Lung microvascular endothelial cell (primary cell): ENCODE results near the gene C9orf43. TPM values are rescaled to one million over a fixed set of nuclear protein-coding genes. Genes with fewer than 3 reads are reported as not detected.
A peak's percentile ranks its signal among the peaks of the same experiment; 100 is the strongest.
"Not testable (repeated sequence)": the region's sequence is repeated elsewhere in the genome, so short reads cannot be mapped to it uniquely, and the experiment has no call there.

ENCODE experiments used
- DNase-seq, 2 donors: peaks; one replicate each; pipeline versions ENCODE4 v3.0.0 to v3.0.0-alpha.2; 2010; ENCODE audit warnings: low read depth in 2 of 2
- total RNA-seq: library from RNA; depleted of rRNA; stranded (reverse); fragments of >200 nt; gene quantifications from 2 replicates; pipeline ENCODE4 v1.2.1, GENCODE V29; 2014

Gene C9orf43
- total RNA-seq, 1 donor from 2014 or later: 0.20 TPM

GRCh38 chr9:113416149-113416721 lies 5.7 kb downstream of the C9orf43 start:
- DNase-seq: no peak

- no peak for DNase-seq
Measured at GRCh38 chr9:113417370-113417769, 6.8 kb downstream of the C9orf43 start.

- DNase-seq: no peak
Measured at GRCh38 chr9:113421726-113422125, 11.2 kb downstream of the C9orf43 start.

GRCh38 chr9:113425072-113425471 lies 14.5 kb downstream of the C9orf43 start:
- peak; percentile 20 to 31 for DNase-seq

GRCh38 chr9:113426701-113427100 lies 16.2 kb downstream of the C9orf43 start:
- DNase-seq: no peak

GRCh38 chr9:113427629-113428028 lies 17.1 kb downstream of the C9orf43 start:
- no peak for DNase-seq

GRCh38 chr9:113428062-113428615 lies 17.6 kb downstream of the C9orf43 start:
- peak in 1 of 2 donors; percentile 19 for DNase-seq

- peak; percentile 81 to 87 for DNase-seq
Measured at GRCh38 chr9:113431191-113431590, 20.6 kb downstream of the C9orf43 start.

GRCh38 chr9:113436728-113437515 lies 26.4 kb downstream of the C9orf43 start:
- no peak for DNase-seq

- not testable (repeated sequence) for DNase-seq
Measured at GRCh38 chr9:113437716-113438115, 27.2 kb downstream of the C9orf43 start.

- DNase-seq: no peak
Measured at GRCh38 chr9:113444736-113445135, 34.2 kb downstream of the C9orf43 start.

GRCh38 chr9:113446323-113446740 lies 35.8 kb downstream of the C9orf43 start:
- peak; percentile 70 to 75 for DNase-seq

GRCh38 chr9:113449376-113449775 lies 38.8 kb downstream of the C9orf43 start:
- no peak for DNase-seq

- no peak for DNase-seq
Measured at GRCh38 chr9:113452113-113452605, 41.6 kb downstream of the C9orf43 start.

- DNase-seq: peak; percentile 50 to 91
Measured at GRCh38 chr9:113454914-113455761, 44.6 kb downstream of the C9orf43 start.

- DNase-seq: no peak
Measured at GRCh38 chr9:113456235-113456634, 45.7 kb downstream of the C9orf43 start.

GRCh38 chr9:113461285-113461684 lies 50.7 kb downstream of the C9orf43 start:
- no peak for DNase-seq

GRCh38 chr9:113461943-113462342 lies 51.4 kb downstream of the C9orf43 start:
- DNase-seq: no peak

GRCh38 chr9:113462781-113463286 lies 52.3 kb downstream of the C9orf43 start:
- no peak for DNase-seq

- peak; percentile 22 to 24 for DNase-seq
Measured at GRCh38 chr9:113463418-113464285, 53.1 kb downstream of the C9orf43 start, which contains the start of gene RGS3. TSS of gene RGS3 (plus strand) at chr9:113463727. CDS start at chr9:113463803, 76 bp downstream.
